GM19324 (cell line): ENCODE measurements around the gene DOCK4.

Experiments
- ATAC-seq: cut with Tn5 transposase; IDR thresholded peaks from one replicate; pipeline ENCODE4 v1.9.1; 2021; ENCODE audit warnings: mild to moderate bottlenecking, moderate library complexity; ENCODE audit not compliant: unreplicated experiment, low FRiP score

The DOCK4 gene

DNA sequence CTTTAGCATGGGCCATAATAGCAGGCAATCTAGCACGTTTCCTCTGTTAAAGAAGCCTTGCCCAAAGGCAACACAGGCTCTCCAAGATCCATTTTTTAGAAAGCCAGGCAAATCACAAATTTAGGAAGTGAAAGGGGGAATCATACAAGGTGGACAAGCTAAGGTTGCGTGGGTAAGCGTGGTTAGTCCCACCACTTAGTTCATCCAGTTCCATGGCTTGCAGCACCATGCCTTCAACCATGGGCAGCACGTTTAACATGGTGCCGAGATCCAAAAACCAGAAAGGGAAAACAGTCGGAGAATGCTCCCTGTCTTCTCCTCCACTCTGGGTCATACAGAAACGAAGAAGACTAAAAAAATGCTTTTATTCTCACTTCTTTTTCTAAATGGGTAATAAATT is 409.5 kb downstream of the DOCK4 start:
- ATAC-seq, result no peak

- no peak for ATAC-seq
Measured at GRCh38 chr7:111789870-111790269, 416.3 kb downstream of the DOCK4 start.

DNA sequence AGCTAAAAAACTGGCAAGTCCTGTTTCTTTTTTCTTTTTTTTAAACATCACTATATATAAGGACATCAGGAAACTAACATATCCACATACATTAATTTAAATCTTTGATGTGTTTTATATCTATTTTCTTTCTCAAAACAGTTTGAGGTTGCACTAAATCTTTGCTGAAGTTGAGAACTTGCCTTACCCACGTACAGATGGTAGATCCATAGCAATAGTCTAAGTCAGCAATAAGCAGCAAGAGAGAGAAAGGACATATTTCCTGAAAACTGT is 417.2 kb downstream of the DOCK4 start:
- no peak for ATAC-seq

DNA sequence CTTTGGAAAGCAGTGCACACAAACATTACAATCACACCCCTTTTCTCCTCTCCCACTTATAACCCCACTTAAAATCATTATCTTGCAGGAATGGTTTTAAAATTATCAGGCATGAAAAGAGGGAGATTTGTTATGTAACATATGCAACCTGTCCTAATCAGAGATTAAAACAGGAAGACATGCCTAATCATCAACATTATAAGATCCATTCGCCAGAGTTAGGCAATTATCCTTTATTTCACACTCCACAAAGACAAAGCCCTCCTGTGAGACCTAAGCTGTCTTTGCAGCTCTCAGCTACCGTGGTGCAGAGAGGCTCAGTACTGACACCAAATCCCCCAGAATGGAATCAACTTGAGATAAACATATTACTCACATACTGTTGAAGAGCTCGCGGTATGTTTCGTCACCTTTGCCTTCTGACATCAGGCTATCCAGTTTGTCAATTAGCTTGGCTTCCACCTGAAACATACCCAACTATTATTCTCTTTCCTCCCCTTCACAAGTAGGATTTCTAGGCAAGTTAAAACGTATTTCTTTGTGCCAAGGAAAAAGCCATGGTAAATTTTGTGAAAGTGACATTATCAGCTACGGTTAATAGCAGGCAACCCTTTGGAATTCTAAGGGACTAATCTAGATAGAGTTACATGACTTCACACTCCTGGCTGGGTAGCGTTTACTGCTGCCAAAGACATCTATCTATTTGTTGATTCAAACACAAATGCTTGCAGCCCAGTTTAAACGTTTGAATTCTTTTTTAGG is 417.7 kb downstream of the DOCK4 start:
- no peak for ATAC-seq

- no peak for ATAC-seq
Measured at GRCh38 chr7:111787741-111788140, 418.5 kb downstream of the DOCK4 start.

DNA sequence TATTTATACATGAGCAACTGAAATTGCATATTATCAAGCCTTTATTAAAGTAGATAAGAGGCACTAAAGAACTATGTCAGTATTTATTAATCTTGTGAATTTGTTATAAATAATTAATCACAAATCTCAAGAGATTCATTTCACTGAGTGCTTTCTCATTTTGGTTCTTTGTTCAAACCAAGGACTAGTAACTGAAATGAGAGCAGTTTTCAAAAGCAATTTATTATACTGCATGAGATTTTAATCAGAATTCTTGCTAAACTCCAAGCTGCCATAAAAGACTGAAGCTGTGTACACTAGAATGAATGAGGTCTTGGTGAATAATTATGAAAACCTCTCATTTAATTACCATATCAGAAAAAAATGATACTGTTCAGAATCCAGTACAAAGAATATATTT is 419.1 kb downstream of the DOCK4 start:
- ATAC-seq, result no peak

- ATAC-seq, result no peak
Measured at GRCh38 chr7:111785076-111785475, 421.1 kb downstream of the DOCK4 start.

GRCh38 chr7:111784296-111784695 is 421.9 kb downstream of the DOCK4 start:
- ATAC-seq, result no peak

DNA sequence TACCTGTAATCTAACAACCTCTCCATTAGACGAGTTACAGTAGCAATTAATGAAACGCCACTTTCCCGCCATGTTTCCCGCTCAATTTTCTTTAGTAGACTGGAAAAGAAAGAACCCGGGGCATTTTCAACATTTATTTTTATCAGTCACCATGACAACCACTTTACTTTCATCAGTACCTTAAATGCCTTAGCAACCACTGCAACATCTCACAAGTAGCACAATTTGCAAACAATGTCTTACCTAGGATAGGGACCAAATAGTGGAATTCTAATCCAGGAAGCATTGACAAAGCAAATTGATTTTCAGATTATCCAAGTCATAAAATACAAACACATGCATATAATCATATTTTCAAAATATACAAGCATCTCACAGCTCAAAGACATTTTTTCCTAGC is 422.3 kb downstream of the DOCK4 start:
- ATAC-seq, result no peak

DNA sequence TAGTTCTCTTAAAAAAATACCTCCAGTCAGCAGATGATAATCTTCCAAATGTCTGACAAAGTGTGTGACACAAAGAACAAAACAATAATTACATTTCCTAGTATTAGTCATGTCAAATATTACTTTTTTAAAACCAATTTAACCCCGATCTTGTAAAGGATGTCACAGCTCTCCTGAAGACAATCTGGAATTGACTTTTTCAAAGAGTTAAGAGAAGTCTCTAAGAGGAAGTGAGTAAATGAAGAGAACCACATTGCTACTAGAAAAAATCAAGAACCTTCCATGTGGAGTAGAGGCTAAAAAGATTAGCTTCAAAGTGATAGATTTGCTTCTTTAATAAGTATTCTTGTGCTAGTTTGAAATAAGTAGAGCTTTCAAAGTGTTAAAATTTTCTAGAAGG is 425.7 kb downstream of the DOCK4 start:
- ATAC-seq, result no peak

- no peak for ATAC-seq
Measured at GRCh38 chr7:111775206-111775605, 431.0 kb downstream of the DOCK4 start.

DNA sequence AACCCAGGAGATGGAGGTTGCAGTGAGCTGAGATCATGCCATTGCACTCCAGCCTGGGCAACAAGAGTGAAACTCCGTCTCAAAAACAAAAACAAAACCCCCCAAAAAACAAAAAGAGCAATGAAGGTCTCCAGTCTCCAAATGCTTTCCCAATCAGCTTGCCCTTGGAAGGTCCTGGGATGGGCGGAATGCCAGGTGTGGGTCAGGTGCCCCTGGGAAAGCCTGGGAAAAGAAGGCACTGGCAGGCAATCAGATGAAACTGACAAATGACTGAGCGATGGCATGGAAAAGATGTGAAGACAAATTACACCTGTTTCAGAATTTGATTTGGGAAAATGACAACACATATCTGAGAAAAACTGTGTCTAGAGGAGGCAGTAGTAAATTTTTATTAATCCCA is 433.5 kb downstream of the DOCK4 start:
- ATAC-seq, result no peak

DNA sequence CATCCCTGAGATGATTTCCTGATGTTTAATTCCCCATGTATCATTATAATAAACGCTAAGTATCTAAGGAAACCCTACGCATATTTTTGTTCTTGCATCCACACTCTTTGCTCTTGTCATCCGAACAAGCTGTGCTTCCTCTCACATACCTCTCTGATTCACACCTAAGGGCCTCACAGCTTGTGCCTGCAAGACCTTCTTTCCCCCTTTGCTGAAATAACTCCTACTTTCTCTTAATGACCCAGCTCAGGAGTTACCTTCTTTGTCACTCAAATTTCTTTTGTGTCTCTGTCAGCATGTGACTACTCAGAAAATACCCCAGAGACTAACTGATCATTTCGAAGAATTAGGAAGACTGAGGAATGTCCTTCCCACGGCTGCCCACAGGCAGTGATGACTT is 434.6 kb downstream of the DOCK4 start:
- no peak for ATAC-seq

DNA sequence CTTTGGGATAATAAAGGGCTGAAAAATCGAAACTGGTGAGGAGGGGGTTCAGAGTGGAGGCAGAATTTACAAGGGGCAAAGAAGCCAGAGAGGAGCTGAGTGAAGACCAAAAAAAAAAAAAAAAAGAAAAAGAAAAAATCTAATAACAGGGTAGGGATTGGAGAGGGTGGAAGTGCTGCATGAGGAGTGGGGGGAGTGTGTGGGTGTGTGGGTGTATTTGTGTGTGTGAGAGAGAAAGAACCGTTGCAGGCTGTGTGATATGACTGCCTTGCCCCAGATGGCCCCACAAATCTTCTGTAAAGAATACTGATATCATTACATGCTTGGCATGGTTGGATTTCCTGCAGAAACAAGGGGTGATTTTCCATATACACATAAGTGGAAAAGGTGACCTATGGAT is 436.1 kb downstream of the DOCK4 start:
- ATAC-seq, result no peak

DNA sequence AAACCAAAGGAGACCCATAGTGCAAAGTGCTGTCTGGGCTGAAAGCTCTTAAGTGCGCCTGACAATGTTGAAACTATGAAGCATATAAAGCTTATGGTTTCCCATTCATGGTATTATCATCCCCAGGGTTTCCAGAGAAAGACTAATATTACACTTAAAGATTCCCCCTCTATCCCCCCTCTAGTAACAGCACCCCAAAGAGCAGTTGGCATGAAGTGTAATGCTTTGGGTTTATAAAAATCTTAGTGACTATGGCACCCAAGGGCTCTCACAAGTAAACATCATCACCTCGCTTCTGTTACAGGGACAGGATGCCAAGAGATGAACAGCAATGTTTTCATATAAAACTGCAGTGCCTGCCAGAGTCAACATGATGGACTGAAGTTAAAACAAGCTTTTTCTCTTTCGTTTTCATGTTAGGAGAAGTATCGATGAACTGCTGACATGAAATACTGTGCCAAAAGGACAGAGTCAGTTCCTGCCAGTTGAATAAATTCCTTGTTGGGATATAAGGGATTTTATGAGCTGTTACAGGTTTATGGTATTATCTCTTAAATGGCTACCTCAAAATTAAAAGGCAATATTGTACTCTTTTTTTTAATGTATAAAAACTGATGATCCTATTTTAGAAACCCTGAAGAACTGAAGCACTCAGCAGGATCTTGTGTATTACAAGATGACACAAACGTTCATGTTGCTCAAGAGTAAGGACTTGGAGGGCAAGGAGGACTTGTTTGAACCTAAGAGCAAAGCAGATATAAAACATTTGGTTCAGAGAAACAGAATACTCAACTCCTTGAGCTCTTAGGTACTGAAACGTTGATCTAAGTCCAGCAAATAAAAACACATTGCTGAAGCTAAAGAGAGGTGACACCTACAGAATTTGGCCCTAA is 440.2 kb downstream of the DOCK4 start:
- no peak for ATAC-seq

GRCh38 chr7:111763221-111763801 is 442.9 kb downstream of the DOCK4 start:
- no peak for ATAC-seq

- no peak for ATAC-seq
Measured at GRCh38 chr7:111762799-111763198, 443.4 kb downstream of the DOCK4 start.

GRCh38 chr7:111762211-111762610 is 444.0 kb downstream of the DOCK4 start:
- no peak for ATAC-seq

- no peak for ATAC-seq
Measured at GRCh38 chr7:111760043-111760442, 446.2 kb downstream of the DOCK4 start.

DNA sequence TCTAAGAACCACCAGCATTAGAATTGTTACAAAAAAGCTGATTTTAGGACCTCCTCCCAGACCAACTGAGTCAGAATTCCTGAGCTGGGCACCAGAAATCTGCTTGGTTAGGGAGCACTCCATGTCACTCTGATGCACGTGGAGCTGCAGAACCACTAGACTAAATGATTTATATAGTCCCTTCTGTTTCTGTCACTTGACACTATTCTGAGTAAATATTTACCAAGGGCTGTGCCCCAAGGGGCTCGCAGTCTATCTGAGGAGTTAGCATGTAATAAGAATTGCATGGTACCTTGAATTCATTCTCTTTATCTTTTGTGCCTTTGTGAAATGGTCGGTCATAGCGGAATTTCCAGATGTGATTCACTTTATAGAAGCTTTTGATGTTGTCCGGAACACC is 447.9 kb downstream of the DOCK4 start:
- ATAC-seq, result no peak

GRCh38 chr7:111756687-111757178 is 449.5 kb downstream of the DOCK4 start:
- no peak for ATAC-seq

- no peak for ATAC-seq
Measured at GRCh38 chr7:111755383-111755782, 450.8 kb downstream of the DOCK4 start.
